IMR-90 (cell line): ENCODE measurements around the gene DNAH6. TPM values are rescaled to one million over a fixed set of nuclear protein-coding genes. Genes with fewer than 3 reads are reported as not detected.

ENCODE experiments used
- ATAC-seq: fragments of 200-7000 bp; cut with Tn5 transposase; 2 replicates; pipeline ENCODE4 v1.9.1; 2020; ENCODE audit warnings: low read depth, mild to moderate bottlenecking, moderate library complexity
- BruUV-seq: library from RNA; stranded (reverse); fragments of 400-500 nt; replicated peaks from 2 replicates; lab custom pipeline; 2021; lab: Mats Ljungman, UMichigan
- CTCF ChIA-PET: fragments of 300-600 bp; formaldehyde crosslinking; extraction: SDS; loops from one replicate; lab custom pipeline; 2021; ENCODE audit warnings: antibody characterized with exemption; lab: Yijun Ruan, JAX
- POLR2A ChIA-PET: fragments of 300-600 bp; sonication (Branson Sonifier 250); formaldehyde crosslinking; loops from one replicate; lab custom pipeline; 2022; ENCODE audit warnings: antibody characterized with exemption; ENCODE audit not compliant: unreplicated experiment; lab: Charles Lee
- DNase-seq: peaks from one replicate; pipeline ENCODE4 v3.0.0; 2013
- H2AFZ ChIP-seq: replicated peaks from 2 replicates; pipeline ENCODE3; 2013; ENCODE audit warnings: low read length, mild to moderate bottlenecking; ENCODE audit not compliant: poor library complexity
- H2AK5ac ChIP-seq: 2 replicates; pipeline ENCODE4 v1.6.1; 2013; ENCODE audit warnings: low read depth, low read length, inconsistent platforms
- H2AK9ac ChIP-seq: replicated peaks from 2 replicates; pipeline ENCODE3; 2013; ENCODE audit warnings: mild to moderate bottlenecking, low read depth, low read length, moderate library complexity; ENCODE audit not compliant: poor library complexity
- H2BK120ac ChIP-seq: 2 replicates; pipeline ENCODE4 v1.6.1; 2013; ENCODE audit warnings: low read depth, low read length, inconsistent platforms
- H2BK15ac ChIP-seq: 3 replicates; pipeline ENCODE4 v1.6.1; 2013; ENCODE audit warnings: low read depth, low read length, inconsistent platforms
- H2BK20ac ChIP-seq: 2 replicates; pipeline ENCODE4 v1.6.1; 2013; ENCODE audit warnings: low read depth, mild to moderate bottlenecking, inconsistent platforms, low read length, moderate library complexity
- H2BK5ac ChIP-seq: 2 replicates; pipeline ENCODE4 v1.6.1; 2013; ENCODE audit warnings: mild to moderate bottlenecking, low read depth, low read length, inconsistent platforms; ENCODE audit not compliant: poor library complexity, severe bottlenecking
- H3K14ac ChIP-seq: replicated peaks from 2 replicates; pipeline ENCODE4 v1.6.1; 2013; ENCODE audit warnings: low read depth, low read length, inconsistent platforms
- H3K18ac ChIP-seq: 2 replicates; pipeline ENCODE4 v1.6.1; 2013; ENCODE audit warnings: low read depth, low read length, control low read depth
- H3K23ac ChIP-seq: 2 replicates; pipeline ENCODE4 v1.6.1; 2013; ENCODE audit warnings: low read depth, low read length, inconsistent platforms
- H3K27ac ChIP-seq: 2 replicates; pipeline ENCODE4 v1.5.1; 2013; ENCODE audit warnings: mild to moderate bottlenecking, control low read depth, low read length; ENCODE audit not compliant: insufficient read depth
- H3K27me3 ChIP-seq: 2 replicates; pipeline ENCODE4 v1.6.1; 2013; ENCODE audit warnings: low read length; ENCODE audit not compliant: control insufficient read depth, insufficient read depth
- H3K36me3 ChIP-seq: 2 replicates; pipeline ENCODE4 v1.6.1; 2013; ENCODE audit warnings: low read length, mixed read lengths; ENCODE audit not compliant: control insufficient read depth, insufficient read depth
- H3K4ac ChIP-seq: 2 replicates; pipeline ENCODE4 v1.6.1; 2013; ENCODE audit warnings: low read depth, low read length, inconsistent platforms
- H3K4me1 ChIP-seq: 2 replicates; pipeline ENCODE4 v1.6.1; 2013; ENCODE audit warnings: low read length, mixed read lengths; ENCODE audit not compliant: control insufficient read depth, insufficient read depth
- H3K4me2 ChIP-seq: 2 replicates; pipeline ENCODE4 v1.6.1; 2013; ENCODE audit warnings: low read depth, mild to moderate bottlenecking, control low read depth, low read length, moderate library complexity
- H3K4me3 ChIP-seq: 2 replicates; pipeline ENCODE4 v1.5.1; 2013; ENCODE audit warnings: low read depth, mild to moderate bottlenecking, control low read depth, low read length, moderate library complexity; ENCODE audit not compliant: insufficient read depth
- H3K56ac ChIP-seq: 2 replicates; pipeline ENCODE4 v1.6.1; 2013; ENCODE audit warnings: low read length, inconsistent platforms; ENCODE audit not compliant: insufficient read depth; ENCODE audit errors: extremely low read depth
- H3K79me1 ChIP-seq, 2 experiments: 2 replicates each; pipeline ENCODE4 v1.6.1; 2013; ENCODE audit warnings: low read length in 2 of 2, inconsistent platforms in 1 of 2, low read depth in 1 of 2
- H3K9ac ChIP-seq: 2 replicates; pipeline ENCODE4 v1.6.1; 2013; ENCODE audit warnings: low read depth, low read length, control low read depth
- H3K9me1 ChIP-seq: 2 replicates; pipeline ENCODE4 v1.6.1; 2013; ENCODE audit warnings: low read length, inconsistent platforms; ENCODE audit not compliant: insufficient read depth
- H3K9me3 ChIP-seq: 2 replicates; pipeline ENCODE4 v1.6.1; 2013; ENCODE audit warnings: low read length; ENCODE audit not compliant: control insufficient read depth, insufficient read depth
- H4K20me1 ChIP-seq: 2 replicates; pipeline ENCODE4 v1.6.1; 2013; ENCODE audit warnings: low read length, inconsistent platforms; ENCODE audit not compliant: insufficient read depth
- H4K5ac ChIP-seq: 2 replicates; pipeline ENCODE4 v1.6.1; 2013; ENCODE audit warnings: mild to moderate bottlenecking, low read depth, low read length, control low read depth
- H4K8ac ChIP-seq, 2 experiments: 2 replicates each; pipeline ENCODE4 v1.6.1; 2013; ENCODE audit warnings: low read depth in 2 of 2, low read length in 2 of 2, control low read depth in 1 of 2, inconsistent platforms in 1 of 2
- H4K91ac ChIP-seq: 2 replicates; pipeline ENCODE4 v1.6.1; 2013; ENCODE audit warnings: low read depth, low read length, inconsistent platforms; ENCODE audit not compliant: insufficient read depth
- USF2 ChIP-seq: fragments of 150-350 bp; IDR thresholded peaks from 2 replicates; pipeline ENCODE4 v1.6.1; 2017; ENCODE audit warnings: mild to moderate bottlenecking, antibody characterized with exemption, low read length, low read depth
- WGBS, 2 experiments: methylation state at CpG; one replicate each; pipeline versions ENCODE4 v1.1.5 to v1.1.7; 2013; ENCODE audit warnings: missing lambda C conversion rate in 2 of 2; ENCODE audit not compliant: insufficient read length in 1 of 2; ENCODE audit errors: extremely low coverage in 2 of 2; 5-methylcytosine and 5-hydroxymethylcytosine counted together
- dilution Hi-C: fragments of 300-500 bp; cut with HindIII; formaldehyde crosslinking; loops from one replicate; pipeline ENCODE4 v1.14.3; 2018; ENCODE audit warnings: low sequenced_read_pairs; ENCODE audit not compliant: unreplicated experiment
- in situ Hi-C: fragments of 300-500 bp; cut with MboI; formaldehyde crosslinking; loops from 3 replicates; pipeline ENCODE4 v1.14.3; 2019; ENCODE audit warnings: low sequenced_read_pairs, inconsistent platforms, mixed read lengths
- intact Hi-C: fragments of 100-400 bp; cut with micrococcal nuclease; formaldehyde crosslinking; loops from 2 replicates; pipeline ENCODE4 v1.10.0; 2022
- polyA plus RNA-seq, 3 experiments: library from polyadenylated mRNA; depleted of rRNA; stranded (reverse); fragments of >200 nt; gene quantifications; 2 replicates each; pipeline ENCODE4 v1.2.3, GENCODE V29; 2012; ENCODE audit warnings: low replicate concordance in 1 of 3
- total RNA-seq: library from RNA; depleted of rRNA; stranded (reverse); fragments of >200 nt; gene quantifications from 2 replicates; pipeline ENCODE4 v1.2.3, GENCODE V29; 2012

DNAH6 gene
- total and polyA plus RNA-seq, 2 of the 4 experiments (the other 2 are of a cell fraction), result under 0.01 to 0.07 TPM

- no peak overlapping the region for H4K5ac ChIP-seq
- no peak overlapping the region for H3K56ac ChIP-seq
- dilution Hi-C loops, result no loop called here
- no peak overlapping the region for H3K9ac ChIP-seq
- no peak overlapping the region for H3K14ac ChIP-seq
- H4K91ac ChIP-seq, result no peak overlapping the region
- intact Hi-C loops, result no loop called here
- no TSS peak for BruUV-seq
- ChIA-PET POLR2A (no interaction called here), CTCF (no interaction called here)
- TF ChIP-seq USF2, result no peak
- H2AK5ac ChIP-seq, result no peak overlapping the region
- H2BK5ac ChIP-seq, result no peak overlapping the region
- no peak for DNase-seq
- H4K8ac ChIP-seq, result no peak overlapping the region
- H3K18ac ChIP-seq, result no peak overlapping the region
- no peaks in the 10 kb centered on the region for H4K20me1 ChIP-seq
- H2BK15ac ChIP-seq, result no peak overlapping the region
- H3K4me2 ChIP-seq, result no peak overlapping the region
- no peak overlapping the region for H2BK20ac ChIP-seq
- H2AK9ac ChIP-seq, result no peak overlapping the region
- H3K27ac ChIP-seq, result no peak overlapping the region
- H3K4me1 ChIP-seq, result peaks cover 5% of the 10 kb centered on the region
- no peak overlapping the region for H2AFZ ChIP-seq
- no peak overlapping the region for H3K23ac ChIP-seq
- H3K4me3 ChIP-seq, result no peak overlapping the region
- WGBS, 2 experiments, result no CpG with 5 or more reads among the region's 2 CpGs
- H3K27me3 ChIP-seq, result no peaks in the 10 kb centered on the region
- H2BK120ac ChIP-seq, result no peak overlapping the region
- in situ Hi-C loops, result no loop called here
- no peaks in the 10 kb centered on the region for H3K79me1 ChIP-seq
- peaks cover 9% of the 10 kb centered on the region for H3K9me1 ChIP-seq
- H3K36me3 ChIP-seq, result peaks cover 3% of the 10 kb centered on the region
- H3K4ac ChIP-seq, result no peak overlapping the region
- no peak for ATAC-seq
- H3K9me3 ChIP-seq, result no peaks in the 10 kb centered on the region
Observed at GRCh38 chr2:84817239-84817655, 300.9 kb downstream of the DNAH6 start.
